Measurements from ENCODE around the gene DCDC1.

DCDC1 gene

GRCh38 chr11:31369348-31370329 is at the start of gene DCDC1, which contains the start of gene DNAJC24:
Gene DCDC1 (minus strand): TSS chr11:31369739. CDS start chr11:31328280, 41,459 bp downstream.
Gene DNAJC24 (plus strand): TSS chr11:31369860. CDS start chr11:31370749, 889 bp downstream.
- DNase-seq = peak; percentile 98

GRCh38 chr11:31419138-31419537 is 49.6 kb upstream of the DCDC1 start:
- no peak for DNase-seq

GRCh38 chr11:31417816-31418215 is 48.3 kb upstream of the DCDC1 start:
- DNase-seq = no peak

- no peak for DNase-seq
Observed at GRCh38 chr11:31417357-31417756, 47.8 kb upstream of the DCDC1 start.

- no peak for DNase-seq
Observed at GRCh38 chr11:31415435-31415834, 45.9 kb upstream of the DCDC1 start.

- no peak for DNase-seq
Observed at GRCh38 chr11:31414338-31414737, 44.8 kb upstream of the DCDC1 start.

GRCh38 chr11:31412946-31413345 is 43.4 kb upstream of the DCDC1 start:
- no peak for DNase-seq

- DNase-seq = no peak
Observed at GRCh38 chr11:31408201-31408600, 38.7 kb upstream of the DCDC1 start.

- no peak for DNase-seq
Observed at GRCh38 chr11:31404614-31405013, 35.1 kb upstream of the DCDC1 start.

GRCh38 chr11:31397239-31397834 is 27.8 kb upstream of the DCDC1 start:
- DNase-seq = no peak

- peak; percentile 68 for DNase-seq
Observed at GRCh38 chr11:31387379-31387778, 17.8 kb upstream of the DCDC1 start.

- no peak for DNase-seq
Observed at GRCh38 chr11:31383116-31383515, 13.6 kb upstream of the DCDC1 start.

GRCh38 chr11:31375879-31376278 is 6.3 kb upstream of the DCDC1 start:
- DNase-seq = no peak

- DNase-seq = no peak
Observed at GRCh38 chr11:31366795-31367194, 2.7 kb downstream of the DCDC1 start.

GRCh38 chr11:31361743-31362142 is 7.8 kb downstream of the DCDC1 start:
- DNase-seq = no peak

- DNase-seq = no peak
Observed at GRCh38 chr11:31355817-31356216, 13.7 kb downstream of the DCDC1 start.

- DNase-seq = no peak
Observed at GRCh38 chr11:31355131-31355530, 14.4 kb downstream of the DCDC1 start.

GRCh38 chr11:31351168-31351567 is 18.4 kb downstream of the DCDC1 start:
- DNase-seq = no peak

GRCh38 chr11:31340903-31341572 is 28.5 kb downstream of the DCDC1 start:
- peak; percentile 53 for DNase-seq

GRCh38 chr11:31337806-31338205 is 31.7 kb downstream of the DCDC1 start:
- DNase-seq = no peak

- no peak for DNase-seq
Observed at GRCh38 chr11:31328697-31329096, 40.8 kb downstream of the DCDC1 start.

GRCh38 chr11:31327417-31327816 is 42.1 kb downstream of the DCDC1 start:
- no peak for DNase-seq

GRCh38 chr11:31326470-31327148 is 42.9 kb downstream of the DCDC1 start:
- DNase-seq = no peak
